ENCODE data around the gene ATP5MG. TPM values are rescaled to one million over a fixed set of nuclear protein-coding genes. Genes with fewer than 3 reads are reported as not detected.
A peak's percentile ranks its signal among the peaks of the same experiment; 100 is the strongest.

The ATP5MG gene
- total RNA-seq, 4 donors from 2014 or later = 36.4 to 274 (median 152) TPM

GRCh38 chr11:118434123-118434552 lies 32.7 kb downstream of the ATP5MG start:
- Histone ChIP-seq H3K9me3 (no peaks in the 10 kb centered on the region), H3K36me3 (no peaks in the 10 kb centered on the region), H3K4me3 (peak overlapping the region; percentile 72 to 82), H3K27ac (no peak overlapping the region), H3K27me3 (no peaks in the 10 kb centered on the region), H3K4me1 (no peaks in the 10 kb centered on the region)
- TF ChIP-seq POLR2A (IDR thresholded peaks at IDR 0.05) (no peak), CTCF (IDR thresholded peaks at IDR 0.05) (no peak)
- intact Hi-C loops (cut with DNase I; ENCODE audit: low total_unique reads) = no loop called here
- DNase-seq = no peak

- H3K27ac ChIP-seq = peak overlapping the region; percentile 98 to 99
- no peaks in the 10 kb centered on the region for H3K36me3 ChIP-seq
- no peaks in the 10 kb centered on the region for H3K27me3 ChIP-seq
- no peak for TF ChIP-seq POLR2A (IDR thresholded peaks at IDR 0.05)
- no peak for TF ChIP-seq CTCF (IDR thresholded peaks at IDR 0.05)
- H3K4me1 ChIP-seq = no peaks in the 10 kb centered on the region
- DNase-seq = peak; percentile 25 to 33
- peak overlapping the region; percentile 72 to 82 for H3K4me3 ChIP-seq
- H3K9me3 ChIP-seq = no peaks in the 10 kb centered on the region
- intact Hi-C loops (cut with DNase I; ENCODE audit: low total_unique reads) = no loop called here
Observed at GRCh38 chr11:118434553-118435289, 33.3 kb downstream of the ATP5MG start.

GRCh38 chr11:118435290-118435892 lies 34.0 kb downstream of the ATP5MG start:
- Histone ChIP-seq H3K4me1 (no peaks in the 10 kb centered on the region), H3K36me3 (no peaks in the 10 kb centered on the region), H3K9me3 (no peaks in the 10 kb centered on the region), H3K27ac (peak overlapping the region; percentile 98 to 99), H3K27me3 (no peaks in the 10 kb centered on the region), H3K4me3 (peak overlapping the region; percentile 72 to 82)
- TF ChIP-seq CTCF (IDR thresholded peaks at IDR 0.05) = no peak
- no peak for TF ChIP-seq POLR2A (IDR thresholded peaks at IDR 0.05)
- DNase-seq = peak; percentile 30 to 46
- intact Hi-C loops (cut with DNase I; ENCODE audit: low total_unique reads) = no loop called here

- Histone ChIP-seq H3K9me3 (no peaks in the 10 kb centered on the region), H3K4me3 (peak within 1 kb of the TSS; percentile 72 to 82), H3K27me3 (no peaks in the 10 kb centered on the region), H3K36me3 (no peaks in the 10 kb centered on the region), H3K27ac (peak within 1 kb of the TSS; percentile 98 to 99), H3K4me1 (no peaks in the 10 kb centered on the region)
- intact Hi-C loops (cut with DNase I; ENCODE audit: low total_unique reads) = no loop called here
- DNase-seq = peak; percentile 97 to 98
- TF ChIP-seq CTCF (IDR thresholded peaks at IDR 0.05) = peak in 2 of 4 experiments; percentile 97 to 100
- peak in 1 of 2 donors; percentile 64 for TF ChIP-seq POLR2A (IDR thresholded peaks at IDR 0.05)
Observed at GRCh38 chr11:118435893-118436624, 34.7 kb downstream of the ATP5MG start, which contains the start of gene KMT2A. Gene KMT2A, plus strand, starts transcription at chr11:118436492. Its CDS starts 21 bp downstream, at chr11:118436513.

Data from uterus (tissue), 4 donors.